ENCODE results near the gene SLC34A1. TPM values are rescaled to one million over a fixed set of nuclear protein-coding genes. Genes with fewer than 3 reads are reported as not detected.

The SLC34A1 gene
- total and polyA plus RNA-seq, 4 donors = 0.23 to 1.0 (median 0.47) TPM

GRCh38 chr5:177428574-177429217 lies 44.5 kb downstream of the SLC34A1 start:
- peaks cover 0 to 7% (median 2%) of the 10 kb centered on the region in 4 donors for H3K36me3 ChIP-seq (ENCODE audit: control insufficient read depth in 4 of 4, insufficient read depth in 3 of 4, low read depth in 1 of 4, low read length in 3 of 4)
- TF ChIP-seq ATF3 (IDR thresholded peaks at IDR 0.05) (no peak), MAX (IDR thresholded peaks at IDR 0.05) (no peak), TAF1 (conservative IDR thresholded peaks at IDR 0.05) (no peak)
- no peak overlapping the region for H3K4me3 ChIP-seq (ENCODE audit: low read depth in 1 of 3, low read length in 3 of 3)
- peak overlapping the region; percentile 63 to 73 for H3K27ac ChIP-seq (ENCODE audit: low read depth in 1 of 2, low read length in 2 of 2)
- no peak for DNase-seq (ENCODE audit: low spot score)
- 85% methylated on average over 10 of the region's 10 CpGs for WGBS
- H3K27me3 ChIP-seq (ENCODE audit: control insufficient read depth in 4 of 4, insufficient read depth in 4 of 4, low read length in 3 of 4) = no peaks in the 10 kb centered on the region
- H3K4me1 ChIP-seq (ENCODE audit: control insufficient read depth in 4 of 4, insufficient read depth in 4 of 4, low read length in 3 of 4) = peaks cover 3 to 25% (median 17%) of the 10 kb centered on the region in 4 donors
- no peak overlapping the region for H3K9ac ChIP-seq (ENCODE audit: low read depth in 1 of 2, low read length in 2 of 2)
- H3K9me3 ChIP-seq (ENCODE audit: control insufficient read depth in 4 of 4, low read length in 3 of 4) = no peaks in the 10 kb centered on the region

- H3K27me3 ChIP-seq (ENCODE audit: control insufficient read depth in 4 of 4, insufficient read depth in 4 of 4, low read length in 3 of 4) = no peaks in the 10 kb centered on the region
- H3K27ac ChIP-seq (ENCODE audit: low read depth in 1 of 2, low read length in 2 of 2) = peak overlapping the region; percentile 63 to 73
- H3K4me3 ChIP-seq (ENCODE audit: low read depth in 1 of 3, low read length in 3 of 3) = no peak overlapping the region
- peaks cover 2 to 10% (median 4%) of the 10 kb centered on the region in 4 donors for H3K36me3 ChIP-seq (ENCODE audit: control insufficient read depth in 4 of 4, insufficient read depth in 3 of 4, low read depth in 1 of 4, low read length in 3 of 4)
- no peaks in the 10 kb centered on the region for H3K9me3 ChIP-seq (ENCODE audit: control insufficient read depth in 4 of 4, low read length in 3 of 4)
- H3K4me1 ChIP-seq (ENCODE audit: control insufficient read depth in 4 of 4, insufficient read depth in 4 of 4, low read length in 3 of 4) = peaks cover 3 to 25% (median 17%) of the 10 kb centered on the region in 4 donors
- H3K9ac ChIP-seq (ENCODE audit: low read depth in 1 of 2, low read length in 2 of 2) = no peak overlapping the region
- DNase-seq (ENCODE audit: low spot score) = no peak
- no peak for TF ChIP-seq NR2F2 (IDR thresholded peaks at IDR 0.05)
- no peak for TF ChIP-seq RXRA (IDR thresholded peaks at IDR 0.05)
- no peak for TF ChIP-seq FOXA1 (IDR thresholded peaks at IDR 0.05)
- TF ChIP-seq SP1 (IDR thresholded peaks at IDR 0.05) = no peak
- TF ChIP-seq TAF1 (conservative IDR thresholded peaks at IDR 0.05) = no peak
- TF ChIP-seq HNF4G (IDR thresholded peaks at IDR 0.05) = no peak
- no peak for TF ChIP-seq RAD21 (IDR thresholded peaks at IDR 0.05)
- no peak for TF ChIP-seq JUND (IDR thresholded peaks at IDR 0.05)
- no peak for TF ChIP-seq YY1 (IDR thresholded peaks at IDR 0.05)
- no peak for TF ChIP-seq HNF4A (conservative IDR thresholded peaks at IDR 0.05)
- TF ChIP-seq MAX (IDR thresholded peaks at IDR 0.05) = no peak
- no peak for TF ChIP-seq GABPA (IDR thresholded peaks at IDR 0.05 in 1 of 2, conservative IDR thresholded peaks at IDR 0.05 in 1 of 2)
- TF ChIP-seq CTCF (IDR thresholded peaks at IDR 0.05; ENCODE audit: low read depth, low read length, missing input control) = no peak
- WGBS = 80% methylated on average over 6 of the region's 6 CpGs
These were observed 45.2 kb downstream of the SLC34A1 start for GRCh38 chr5:177429248-177430040.
